SH-SY5Y (cell line): ENCODE measurements around the gene GLT8D2.

Source experiments
- GATA2 ChIP-seq: IDR thresholded peaks from 2 replicates; pipeline ENCODE4 v1.6.1; 2011; ENCODE audit warnings: mild to moderate bottlenecking, low read depth, low read length
- GATA3 ChIP-seq: IDR thresholded peaks from 2 replicates; pipeline ENCODE4 v1.6.1; 2011; ENCODE audit warnings: low read depth, mild to moderate bottlenecking, low read length, moderate library complexity

GRCh38 chr12:104050436-104050835 lies 449 bp upstream of the GLT8D2 start:
- TF ChIP-seq GATA2 (no peak), GATA3 (no peak)
